HG03064 (cell line): ENCODE data around the gene KNG1.
"Not testable (repeated sequence)": the region's sequence is repeated elsewhere in the genome, so short reads cannot be mapped to it uniquely, and the experiment has no call there.

Source experiments
- ATAC-seq: cut with Tn5 transposase; IDR thresholded peaks from one replicate; pipeline ENCODE4 v1.9.1; 2021; ENCODE audit warnings: low read depth; ENCODE audit not compliant: unreplicated experiment

The KNG1 gene

GRCh38 chr3:186708983-186709679 is 8.0 kb upstream of the KNG1 start:
- ATAC-seq = no peak

GRCh38 chr3:186710694-186711093 is 6.5 kb upstream of the KNG1 start:
- ATAC-seq = not testable (repeated sequence)

- no peak for ATAC-seq
Observed at GRCh38 chr3:186713499-186713898, 3.7 kb upstream of the KNG1 start.

GRCh38 chr3:186719945-186720739 is 3.0 kb downstream of the KNG1 start:
- ATAC-seq = no peak

GRCh38 chr3:186722457-186722856 is 5.3 kb downstream of the KNG1 start:
- no peak for ATAC-seq

GRCh38 chr3:186724911-186725310 is 7.8 kb downstream of the KNG1 start:
- ATAC-seq = no peak

- no peak for ATAC-seq
Observed at GRCh38 chr3:186732169-186732766, 15.1 kb downstream of the KNG1 start.

- no peak for ATAC-seq
Observed at GRCh38 chr3:186742618-186743380, 25.6 kb downstream of the KNG1 start.

- ATAC-seq = no peak
Observed at GRCh38 chr3:186743666-186744065, 26.5 kb downstream of the KNG1 start.

- no peak for ATAC-seq
Observed at GRCh38 chr3:186746008-186746407, 28.8 kb downstream of the KNG1 start.

GRCh38 chr3:186750316-186750715 is 33.2 kb downstream of the KNG1 start:
- no peak for ATAC-seq

- ATAC-seq = no peak
Observed at GRCh38 chr3:186751480-186751879, 34.3 kb downstream of the KNG1 start.

- no peak for ATAC-seq
Observed at GRCh38 chr3:186754006-186754405, 36.8 kb downstream of the KNG1 start.

- ATAC-seq = no peak
Observed at GRCh38 chr3:186754871-186755270, 37.7 kb downstream of the KNG1 start.

GRCh38 chr3:186757214-186757613 is 40.1 kb downstream of the KNG1 start:
- no peak for ATAC-seq

GRCh38 chr3:186757686-186758220 is 40.6 kb downstream of the KNG1 start:
- no peak for ATAC-seq

- ATAC-seq = no peak
Observed at GRCh38 chr3:186759231-186759930, 42.2 kb downstream of the KNG1 start.

- no peak for ATAC-seq
Observed at GRCh38 chr3:186760141-186760833, 43.1 kb downstream of the KNG1 start.

GRCh38 chr3:186760897-186761447 is 43.8 kb downstream of the KNG1 start:
- no peak for ATAC-seq
